GM12872 (cell line): ENCODE data around the gene SPATA46.
A peak's percentile ranks its signal among the peaks of the same experiment; 100 is the strongest.

ENCODE experiments used
- TF ChIP-seq, protein P1 (sequence below): IDR thresholded peaks from 3 replicates; pipeline ENCODE4 v1.5.1; 2011; ENCODE audit warnings: low read depth, mild to moderate bottlenecking, low read length, moderate library complexity; ENCODE audit not compliant: insufficient read depth

The SPATA46 gene

DNA sequence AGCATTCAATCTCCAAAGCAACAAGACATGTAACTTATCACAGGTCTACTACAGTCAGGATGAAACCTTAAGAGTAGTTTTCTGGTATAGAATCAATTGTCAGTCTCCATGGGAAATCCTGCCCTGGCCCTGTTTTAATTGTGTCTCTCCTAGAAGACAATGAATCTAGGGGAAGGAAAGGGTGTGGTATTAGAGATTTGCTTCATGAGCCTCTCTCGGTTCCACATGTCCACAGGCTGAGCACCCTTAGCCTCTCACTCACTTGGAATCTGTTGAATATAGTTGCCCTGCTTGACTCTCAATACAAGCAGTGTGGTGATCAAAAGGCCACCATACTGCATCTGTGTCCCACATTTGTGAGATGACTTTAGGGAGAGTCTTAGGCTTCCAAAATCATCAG is 17.7 kb downstream of the SPATA46 start:
- TF ChIP-seq, protein P1, sequence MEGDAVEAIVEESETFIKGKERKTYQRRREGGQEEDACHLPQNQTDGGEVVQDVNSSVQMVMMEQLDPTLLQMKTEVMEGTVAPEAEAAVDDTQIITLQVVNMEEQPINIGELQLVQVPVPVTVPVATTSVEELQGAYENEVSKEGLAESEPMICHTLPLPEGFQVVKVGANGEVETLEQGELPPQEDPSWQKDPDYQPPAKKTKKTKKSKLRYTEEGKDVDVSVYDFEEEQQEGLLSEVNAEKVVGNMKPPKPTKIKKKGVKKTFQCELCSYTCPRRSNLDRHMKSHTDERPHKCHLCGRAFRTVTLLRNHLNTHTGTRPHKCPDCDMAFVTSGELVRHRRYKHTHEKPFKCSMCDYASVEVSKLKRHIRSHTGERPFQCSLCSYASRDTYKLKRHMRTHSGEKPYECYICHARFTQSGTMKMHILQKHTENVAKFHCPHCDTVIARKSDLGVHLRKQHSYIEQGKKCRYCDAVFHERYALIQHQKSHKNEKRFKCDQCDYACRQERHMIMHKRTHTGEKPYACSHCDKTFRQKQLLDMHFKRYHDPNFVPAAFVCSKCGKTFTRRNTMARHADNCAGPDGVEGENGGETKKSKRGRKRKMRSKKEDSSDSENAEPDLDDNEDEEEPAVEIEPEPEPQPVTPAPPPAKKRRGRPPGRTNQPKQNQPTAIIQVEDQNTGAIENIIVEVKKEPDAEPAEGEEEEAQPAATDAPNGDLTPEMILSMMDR, result no peak

DNA sequence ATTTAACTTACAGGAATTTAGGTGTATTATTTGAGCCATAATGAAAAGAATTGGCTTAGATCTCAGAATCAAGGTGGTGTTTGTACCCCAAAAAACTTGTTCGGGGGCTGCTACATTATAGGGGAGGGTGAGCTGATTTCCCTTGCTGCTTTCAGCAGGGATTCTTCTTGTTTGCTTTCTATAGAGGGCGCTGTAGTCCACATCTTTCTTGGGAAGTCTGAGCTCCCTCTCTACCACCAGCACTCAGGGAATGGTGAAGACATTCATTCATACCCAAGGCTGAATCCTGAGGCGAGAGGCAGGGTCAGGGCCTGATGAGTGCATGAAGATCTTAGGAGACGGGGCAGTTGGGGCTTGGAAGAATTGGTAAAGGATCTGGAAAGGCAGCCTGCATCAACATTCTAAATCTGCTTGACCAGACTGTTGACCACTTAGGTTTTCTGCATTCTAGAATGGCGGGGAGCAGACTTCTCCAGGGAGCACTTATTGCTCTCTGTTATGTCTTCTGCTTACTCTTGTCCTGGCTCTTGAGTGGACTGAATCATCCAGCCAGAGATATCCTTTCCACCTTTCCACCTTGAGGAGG is 18.9 kb downstream of the SPATA46 start:
- TF ChIP-seq, protein P1, result peak; percentile 71

DNA sequence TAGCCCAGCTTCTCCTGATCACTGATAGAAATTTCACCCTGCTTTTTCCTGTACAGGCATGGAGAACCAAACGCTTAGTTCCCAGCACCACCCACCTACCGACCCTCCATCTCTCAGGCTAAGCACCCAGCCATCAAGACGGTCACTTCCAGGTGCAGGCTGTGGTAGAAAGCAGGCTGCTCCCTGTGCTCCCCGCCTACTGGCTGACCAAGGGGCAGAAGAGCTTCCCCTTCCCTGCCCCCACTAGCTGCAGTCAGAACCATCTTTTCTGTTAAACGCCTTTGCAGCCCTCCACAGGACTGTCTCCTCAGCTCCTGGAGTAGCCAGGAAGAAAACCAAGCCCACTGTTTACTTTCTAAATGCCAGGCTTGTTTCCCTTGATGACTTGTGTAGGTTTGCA is 23.0 kb downstream of the SPATA46 start:
- TF ChIP-seq, protein P1, result no peak

DNA sequence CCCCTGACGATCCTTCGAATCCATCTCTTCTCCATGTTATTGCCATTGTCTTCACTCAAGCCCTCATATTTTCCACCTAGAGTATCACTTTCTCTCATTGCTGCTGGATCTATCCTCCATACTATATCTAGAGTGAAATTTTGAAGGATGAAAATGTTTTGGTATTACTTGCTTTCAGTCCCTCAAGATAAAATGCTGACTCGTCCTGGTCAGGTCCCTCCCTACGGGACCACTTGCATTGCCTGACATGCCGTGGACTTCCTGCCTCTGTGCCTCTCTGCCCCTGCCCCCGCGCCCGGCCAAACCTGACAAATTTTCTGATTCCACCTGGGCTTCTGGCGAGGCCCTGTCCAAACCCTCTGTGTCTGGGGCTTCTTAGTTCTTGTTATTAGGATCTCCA is 23.6 kb downstream of the SPATA46 start:
- TF ChIP-seq, protein P1, result no peak

DNA sequence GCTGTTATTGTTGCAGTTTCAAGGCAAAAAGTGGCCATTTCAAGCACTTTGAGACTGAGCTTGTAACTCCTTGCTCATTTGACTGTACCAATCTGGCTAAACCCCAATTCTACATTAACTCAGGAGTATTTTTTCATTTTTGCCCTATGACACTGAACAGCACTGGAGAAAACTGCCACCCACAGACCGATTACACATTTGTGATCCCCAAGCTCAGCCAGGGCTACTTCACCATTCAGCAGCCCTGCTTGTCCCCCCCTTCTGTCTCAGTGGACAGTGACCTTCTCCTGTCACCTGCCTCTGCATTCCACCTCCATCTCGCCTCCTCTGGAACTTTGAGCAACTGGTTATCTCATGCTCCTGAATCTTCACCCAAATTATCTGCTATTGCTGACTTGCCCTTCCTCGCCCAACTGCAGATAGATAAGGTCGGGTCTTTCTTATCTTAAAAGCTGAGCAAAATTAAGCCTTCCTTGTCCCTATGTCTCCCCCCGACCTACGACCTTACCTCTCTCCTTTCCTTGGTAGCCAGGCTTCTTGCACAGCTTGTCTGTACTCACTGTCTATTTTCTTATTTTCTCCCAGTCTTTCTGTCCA is 25.3 kb downstream of the SPATA46 start:
- TF ChIP-seq, protein P1, result no peak

DNA sequence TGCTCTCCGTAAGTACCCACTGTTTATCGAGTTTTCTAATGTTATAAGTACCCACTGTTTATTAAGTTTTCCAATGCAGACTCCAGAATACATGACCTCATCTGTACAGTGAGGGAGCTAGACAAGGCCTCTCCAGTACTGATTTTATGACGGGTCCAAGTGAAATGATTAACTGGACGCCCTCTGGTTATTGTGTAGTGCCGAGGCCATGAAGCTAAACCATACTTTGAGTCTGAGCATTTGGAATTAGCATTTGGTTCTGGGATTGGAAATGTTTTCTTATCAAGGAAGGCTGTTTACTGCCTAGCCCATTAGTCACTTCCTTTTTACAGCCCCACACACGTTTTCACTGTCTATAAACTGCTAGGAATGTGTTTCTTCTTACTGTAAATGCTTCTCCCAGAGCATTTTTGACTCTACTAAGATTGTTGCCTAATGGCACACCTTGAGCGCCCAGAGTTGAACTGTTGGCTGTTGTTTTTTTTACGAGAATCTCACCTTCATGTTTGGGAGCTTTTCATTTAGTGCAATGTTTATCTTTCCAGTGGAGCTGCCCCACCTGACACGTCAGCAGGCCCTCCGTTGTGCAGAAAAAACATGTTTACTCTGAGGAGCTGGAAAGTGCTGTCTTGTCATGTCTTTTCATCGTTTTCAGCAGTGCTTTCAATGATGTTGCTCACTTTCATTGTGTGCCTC is 26.9 kb downstream of the SPATA46 start:
- TF ChIP-seq, protein P1, result no peak

DNA sequence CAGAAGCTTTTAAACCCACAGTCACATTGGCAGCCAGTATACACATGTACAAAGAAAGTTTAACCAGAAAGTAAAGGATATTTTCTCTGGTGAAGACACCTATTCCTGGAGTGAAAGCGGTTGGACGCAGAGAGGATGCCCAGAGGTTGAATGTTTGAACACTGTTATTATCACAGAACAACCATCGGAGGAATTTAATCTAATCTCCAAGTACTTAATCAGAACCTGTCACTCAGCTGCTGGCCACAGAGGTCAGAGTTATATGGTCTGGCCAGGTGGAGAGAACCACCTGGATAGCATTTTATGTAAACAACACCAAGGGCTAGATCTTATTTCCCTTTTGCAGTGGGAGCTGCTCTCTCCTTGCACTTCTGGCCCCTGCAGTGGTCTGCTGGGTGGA is 29.4 kb downstream of the SPATA46 start:
- TF ChIP-seq, protein P1, result no peak
